Right lobe of liver (tissue), 6 donors: Measurements from ENCODE around the gene GGCT. TPM values are rescaled to one million over a fixed set of nuclear protein-coding genes. Genes with fewer than 3 reads are reported as not detected.

ENCODE experiments used
- ATAC-seq, 4 donors: fragments of 200-7000 bp; cut with Tn5 transposase; one replicate each; pipeline ENCODE4 v1.9.1; 2020; ENCODE audit warnings: mild to moderate bottlenecking in 4 of 4, moderate library complexity in 4 of 4
- DNase-seq, 3 donors: peaks; one replicate each; pipeline ENCODE4 v3.0.0-alpha.2; 2020
- H3K27ac ChIP-seq, 3 donors: fragments of 200-600 bp; one replicate each; pipeline ENCODE4 v1.8.0; 2022
- H3K27me3 ChIP-seq, 2 donors: fragments of 200-600 bp; one replicate each; pipeline ENCODE4 v1.8.0; 2022
- H3K36me3 ChIP-seq, 4 donors: fragments of 200-600 bp; sonication (generic) in 1 of 4; one replicate each; pipeline versions ENCODE4 v1.5.1 to v1.8.0; 2017 to 2022; ENCODE audit warnings: control low read depth in 1 of 4
- H3K4me1 ChIP-seq, 4 donors: fragments of 200-600 bp; sonication (generic) in 1 of 4; one replicate each; pipeline versions ENCODE4 v1.5.1 to v1.8.0; 2017 to 2022; ENCODE audit warnings: control low read depth in 1 of 4
- H3K4me3 ChIP-seq, 3 donors: fragments of 200-600 bp; one replicate each; pipeline ENCODE4 v1.8.0; 2022
- H3K9me3 ChIP-seq, 4 donors: fragments of 200-600 bp; sonication (generic) in 1 of 4; one replicate each; pipeline versions ENCODE4 v1.5.1 to v1.8.0; 2017 to 2022; ENCODE audit warnings: control low read depth in 1 of 4
- POLR2A ChIP-seq: fragments of 450-650 bp; IDR thresholded peaks from one replicate; pipeline ENCODE4 v1.6.1; 2017; ENCODE audit warnings: antibody characterized with exemption, mild to moderate bottlenecking
- WGBS: methylation state at CpG from one replicate; pipeline ENCODE4 v1.1.6; 2018; ENCODE audit warnings: low coverage, low lambda C conversion rate; ENCODE audit not compliant: insufficient coverage; ENCODE audit errors: missing lambda C conversion rate; 5-methylcytosine and 5-hydroxymethylcytosine counted together
- intact Hi-C, 2 donors: fragments of 100-400 bp; cut with DNase I; formaldehyde crosslinking; loops; one replicate each; pipeline versions ENCODE4 v1.11.2 to v1.14.1; 2022
- total RNA-seq, 6 experiments: library from RNA; depleted of rRNA in 2 of 6; stranded (reverse); fragments of >200 nt in 2 of 6; fragmentation: NEBNext Ultra II Directional in 3 of 6; extraction: Animal tissue kit (Norgen Biotek cat#: 25700) in 3 of 6; gene quantifications; one replicate each; pipeline versions ENCODE4 v1.1.0 to v1.2.4, GENCODE V29; 2016 to 2023
- TF ChIP-seq, protein P1 (sequence below), 4 donors: fragments of 200-600 bp in 3 of 4; fragments of 450-650 bp in 1 of 4; IDR thresholded peaks; one replicate each; pipeline versions ENCODE4 v1.5.1 to v1.8.0; 2016 to 2022; ENCODE audit warnings: antibody characterized with exemption in 4 of 4, mild to moderate bottlenecking in 2 of 4
- donor health status: DM: no; HTN: yes; CAD: no.
- donor health status: DM: no; HTN: no; CAD: no.
- donor health status: DM: no; HTN: no; CAD: no.
- donor health status: DM: no; HTN: yes; CAD: no.
- donor health status: DM: no; HTN: yes; CAD: no.

Gene GGCT
- total RNA-seq, 6 experiments from 2014 or later, result 13.2 to 23.8 (median 16.8) TPM

DNA sequence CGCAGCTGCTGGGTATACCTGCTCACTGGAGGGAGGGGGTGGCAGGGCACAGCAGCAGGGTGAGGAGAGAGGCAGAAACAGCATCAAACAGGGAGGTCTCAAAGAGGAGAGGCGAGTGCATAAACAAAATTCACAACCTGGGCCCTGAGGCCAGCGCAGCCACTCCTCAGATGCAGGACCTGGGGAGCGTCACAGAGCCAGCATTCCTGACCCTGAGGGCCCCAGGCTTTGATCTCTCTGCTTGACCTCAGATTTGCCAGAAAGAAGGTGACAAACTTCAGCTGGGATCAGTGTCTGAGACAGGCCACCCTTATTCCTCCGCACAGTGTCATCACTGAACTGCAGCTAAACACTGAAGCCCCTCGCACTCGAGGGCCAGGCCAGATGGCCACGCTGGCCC, 51.6 kb downstream of the GGCT start:
- Histone ChIP-seq H3K4me3 (no peak overlapping the region), H3K27me3 (no peaks in the 10 kb centered on the region), H3K9me3 (no peaks in the 10 kb centered on the region), H3K4me1 (no peaks in the 10 kb centered on the region), H3K27ac (no peak overlapping the region), H3K36me3 (no peaks in the 10 kb centered on the region)
- 100% methylated on average over 1 of the region's 8 CpGs for WGBS
- TF ChIP-seq, protein P1, sequence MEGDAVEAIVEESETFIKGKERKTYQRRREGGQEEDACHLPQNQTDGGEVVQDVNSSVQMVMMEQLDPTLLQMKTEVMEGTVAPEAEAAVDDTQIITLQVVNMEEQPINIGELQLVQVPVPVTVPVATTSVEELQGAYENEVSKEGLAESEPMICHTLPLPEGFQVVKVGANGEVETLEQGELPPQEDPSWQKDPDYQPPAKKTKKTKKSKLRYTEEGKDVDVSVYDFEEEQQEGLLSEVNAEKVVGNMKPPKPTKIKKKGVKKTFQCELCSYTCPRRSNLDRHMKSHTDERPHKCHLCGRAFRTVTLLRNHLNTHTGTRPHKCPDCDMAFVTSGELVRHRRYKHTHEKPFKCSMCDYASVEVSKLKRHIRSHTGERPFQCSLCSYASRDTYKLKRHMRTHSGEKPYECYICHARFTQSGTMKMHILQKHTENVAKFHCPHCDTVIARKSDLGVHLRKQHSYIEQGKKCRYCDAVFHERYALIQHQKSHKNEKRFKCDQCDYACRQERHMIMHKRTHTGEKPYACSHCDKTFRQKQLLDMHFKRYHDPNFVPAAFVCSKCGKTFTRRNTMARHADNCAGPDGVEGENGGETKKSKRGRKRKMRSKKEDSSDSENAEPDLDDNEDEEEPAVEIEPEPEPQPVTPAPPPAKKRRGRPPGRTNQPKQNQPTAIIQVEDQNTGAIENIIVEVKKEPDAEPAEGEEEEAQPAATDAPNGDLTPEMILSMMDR (IDR thresholded peaks at IDR 0.05), result no peak
- no peak for TF ChIP-seq POLR2A
- ATAC-seq (no peak), DNase-seq (no peak)
- intact Hi-C loops, result no loop called here

DNA sequence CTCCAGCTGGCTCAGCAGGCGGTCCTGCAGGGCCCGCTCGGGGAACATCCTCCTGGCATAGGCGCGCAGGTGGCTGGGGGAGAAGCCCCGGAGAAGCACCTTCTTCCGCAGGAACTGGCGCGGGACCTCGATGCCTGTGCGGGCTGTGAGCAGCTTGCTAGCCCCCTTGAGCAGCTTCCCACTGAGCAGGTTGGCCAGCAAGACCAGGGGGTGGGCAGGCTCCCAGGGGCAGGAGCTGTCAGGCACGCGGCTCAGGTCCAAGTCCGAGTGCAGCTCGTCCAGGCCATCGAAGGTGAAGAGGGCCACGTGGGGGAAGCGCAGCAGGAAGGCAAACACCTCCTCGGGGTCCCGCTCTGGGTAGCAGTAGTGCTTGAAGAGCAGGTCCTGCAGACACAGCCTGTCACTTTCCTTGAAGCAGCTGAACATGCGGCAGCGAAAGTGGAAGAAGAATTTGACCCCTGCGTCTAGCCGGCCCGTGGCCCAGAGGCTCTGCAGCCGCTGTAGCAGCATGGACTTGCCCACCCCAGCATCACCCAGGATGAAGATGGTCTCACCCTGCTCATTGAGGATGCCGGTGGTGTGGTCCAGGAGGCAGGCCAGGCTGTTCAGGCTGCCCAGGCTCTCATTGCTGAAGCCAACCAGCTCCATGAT, 52.2 kb downstream of the GGCT start:
- no CpG with 5 or more reads among the region's 27 CpGs for WGBS
- H3K36me3 ChIP-seq, result no peaks in the 10 kb centered on the region
- no peaks in the 10 kb centered on the region for H3K4me1 ChIP-seq
- H3K27me3 ChIP-seq, result no peaks in the 10 kb centered on the region
- DNase-seq (no peak), ATAC-seq (no peak)
- intact Hi-C loops, result no loop called here
- H3K4me3 ChIP-seq, result no peak overlapping the region
- H3K9me3 ChIP-seq, result no peaks in the 10 kb centered on the region
- no peak overlapping the region for H3K27ac ChIP-seq
- TF ChIP-seq, protein P1 (IDR thresholded peaks at IDR 0.05), result no peak
- no peak for TF ChIP-seq POLR2A

- no CpG with 5 or more reads among the region's 29 CpGs for WGBS
- intact Hi-C loops, result no loop called here
- Histone ChIP-seq H3K27me3 (no peaks in the 10 kb centered on the region), H3K27ac (no peak overlapping the region), H3K4me3 (no peak overlapping the region), H3K9me3 (no peaks in the 10 kb centered on the region), H3K36me3 (no peaks in the 10 kb centered on the region), H3K4me1 (no peaks in the 10 kb centered on the region)
- TF ChIP-seq POLR2A, result no peak
- TF ChIP-seq, protein P1 (IDR thresholded peaks at IDR 0.05), result no peak
- ATAC-seq (peak; percentile 27 to 45 (median 32)), DNase-seq (no peak)
Observed at GRCh38 chr7:30451539-30452279, 52.9 kb downstream of the GGCT start.

DNA sequence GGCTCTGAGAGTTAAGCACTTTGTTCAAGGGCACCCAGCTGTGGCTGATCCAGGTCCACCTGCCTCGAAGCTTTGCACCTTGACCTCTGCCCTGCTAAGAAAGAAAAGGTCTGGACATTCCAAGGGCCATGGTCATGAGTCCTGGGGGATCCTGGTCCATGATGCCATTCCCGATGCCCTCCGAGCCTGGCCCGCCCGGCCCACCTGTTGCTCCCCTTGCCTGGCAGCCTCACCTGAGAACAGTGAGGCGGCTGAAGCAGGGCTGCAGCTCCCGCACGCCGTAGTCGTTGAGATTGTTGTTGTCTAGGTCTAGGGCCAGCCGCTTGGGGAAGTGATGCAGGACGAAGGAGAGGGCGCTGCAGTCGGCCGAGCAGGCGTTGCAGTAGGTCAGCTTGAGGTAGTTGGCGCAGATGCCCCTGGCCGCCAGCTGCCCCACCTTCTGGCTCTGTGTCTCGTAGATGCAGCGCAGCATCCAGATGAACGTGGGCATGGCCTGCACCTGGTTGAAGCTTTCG, 53.6 kb downstream of the GGCT start:
- TF ChIP-seq, protein P1 (IDR thresholded peaks at IDR 0.05), result no peak
- no peak for TF ChIP-seq POLR2A
- Histone ChIP-seq H3K27me3 (no peaks in the 10 kb centered on the region), H3K9me3 (no peaks in the 10 kb centered on the region), H3K4me1 (no peaks in the 10 kb centered on the region), H3K27ac (no peak overlapping the region), H3K36me3 (no peaks in the 10 kb centered on the region), H3K4me3 (no peak overlapping the region)
- ATAC-seq (no peak), DNase-seq (no peak)
- WGBS, result 84% methylated on average over 6 of the region's 22 CpGs
- intact Hi-C loops, result no loop called here
